ENCODE data around the gene SH3TC1.
A peak's percentile ranks its signal among the peaks of the same experiment; 100 is the strongest.

SH3TC1 gene

GRCh38 chr4:8241895-8242696 is 43.0 kb downstream of the SH3TC1 start:
- peak; percentile 62 to 73 for DNase-seq (ENCODE audit: low read depth in 2 of 2)

- DNase-seq (ENCODE audit: low read depth in 2 of 2) = no peak
Measured at GRCh38 chr4:8242782-8243560, 43.9 kb downstream of the SH3TC1 start.

GRCh38 chr4:8244001-8244757 is 45.1 kb downstream of the SH3TC1 start:
- DNase-seq (ENCODE audit: low read depth in 2 of 2) = no peak

- DNase-seq (ENCODE audit: low read depth in 2 of 2) = no peak
Measured at GRCh38 chr4:8244931-8245460, 45.9 kb downstream of the SH3TC1 start.

GRCh38 chr4:8245884-8246833 is 47.1 kb downstream of the SH3TC1 start:
- DNase-seq (ENCODE audit: low read depth in 2 of 2) = no peak

GRCh38 chr4:8247047-8247930 is 48.2 kb downstream of the SH3TC1 start:
- no peak for DNase-seq (ENCODE audit: low read depth in 2 of 2)

GRCh38 chr4:8248091-8248490 is 49.0 kb downstream of the SH3TC1 start:
- DNase-seq (ENCODE audit: low read depth in 2 of 2) = no peak

GRCh38 chr4:8250227-8250626 is 51.1 kb downstream of the SH3TC1 start:
- DNase-seq (ENCODE audit: low read depth in 2 of 2) = no peak

- no peak for DNase-seq (ENCODE audit: low read depth in 2 of 2)
Measured at GRCh38 chr4:8250637-8251036, 51.5 kb downstream of the SH3TC1 start.

GRCh38 chr4:8251110-8251883 is 52.2 kb downstream of the SH3TC1 start:
- no peak for DNase-seq (ENCODE audit: low read depth in 2 of 2)

GRCh38 chr4:8252301-8253173 is 53.4 kb downstream of the SH3TC1 start:
- DNase-seq (ENCODE audit: low read depth in 2 of 2) = no peak

- DNase-seq (ENCODE audit: low read depth in 2 of 2) = no peak
Measured at GRCh38 chr4:8254076-8254475, 55.0 kb downstream of the SH3TC1 start.

- no peak for DNase-seq (ENCODE audit: low read depth in 2 of 2)
Measured at GRCh38 chr4:8255698-8256441, 56.8 kb downstream of the SH3TC1 start.

GRCh38 chr4:8257854-8258253 is 58.8 kb downstream of the SH3TC1 start:
- DNase-seq (ENCODE audit: low read depth in 2 of 2) = no peak

- DNase-seq (ENCODE audit: low read depth in 2 of 2) = no peak
Measured at GRCh38 chr4:8258552-8259212, 59.6 kb downstream of the SH3TC1 start.

- no peak for DNase-seq (ENCODE audit: low read depth in 2 of 2)
Measured at GRCh38 chr4:8259743-8260430, 60.8 kb downstream of the SH3TC1 start.
